ENCODE data around the gene PPM1N. TPM values are rescaled to one million over a fixed set of nuclear protein-coding genes. Genes with fewer than 3 reads are reported as not detected.

The PPM1N gene
- total and polyA plus RNA-seq, 2 of the 13 experiments (the other 11 are each of a cell fraction or from before 2014, with no cell fraction given): 0.31 to 1.8 TPM

DNA sequence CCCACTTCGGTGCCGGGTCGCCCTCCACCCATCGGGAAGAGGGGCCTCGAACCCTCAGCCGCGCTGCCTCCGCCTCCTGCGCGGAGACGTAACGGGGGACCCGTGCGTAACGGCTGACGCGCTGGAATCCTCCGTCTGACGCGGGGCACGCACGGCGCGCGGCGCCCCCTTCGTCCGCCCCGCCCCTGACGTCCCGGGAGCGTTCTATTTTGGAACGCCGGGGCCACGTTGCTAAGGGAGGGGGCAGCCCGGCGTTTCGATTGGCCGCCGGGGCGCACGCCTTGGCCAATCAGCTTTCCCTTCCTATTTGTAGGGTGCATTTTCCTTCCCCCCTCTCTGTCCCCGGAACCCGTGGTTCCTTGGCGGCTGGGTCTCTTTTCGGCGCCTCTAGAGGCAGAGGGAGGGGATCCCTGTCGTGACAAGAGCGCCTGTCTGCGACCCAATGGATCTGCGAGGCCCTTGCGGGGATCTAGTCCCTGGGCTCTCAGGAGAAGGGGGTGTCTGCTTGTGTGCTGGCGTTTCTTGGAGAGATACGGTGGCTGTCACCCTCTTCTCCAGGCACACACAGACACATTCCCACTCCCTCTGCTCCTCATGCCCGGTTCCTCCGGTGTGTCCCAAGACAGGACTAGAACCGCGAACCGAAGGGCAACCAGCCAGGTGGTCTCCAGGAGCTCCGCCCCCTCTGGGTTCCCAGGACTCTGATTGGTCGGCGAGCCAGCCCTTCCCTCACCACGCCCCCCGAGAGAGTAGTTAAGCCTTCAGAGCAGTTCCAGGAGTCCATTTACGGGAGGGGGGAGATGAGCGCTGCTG, 28.9 kb upstream of the PPM1N start (continued):
- TF ChIP-seq ZNF121 (CRISPR knock-in tag; IDR thresholded peaks at IDR 0.05): no peak
- TF ChIP-seq CEBPG (CRISPR knock-in tag; IDR thresholded peaks at IDR 0.05): no peak
- no peak for TF ChIP-seq SMARCC2 (IDR thresholded peaks at IDR 0.05)
- peak; percentile 69; the same call in 1 of the 2 replicates for TF ChIP-seq ZNF709 (CRISPR knock-in tag; IDR thresholded peaks at IDR 0.05)
- no peak for TF ChIP-seq RBAK (CRISPR knock-in tag; IDR thresholded peaks at IDR 0.05)
- no peak for TF ChIP-seq ZNF839 (CRISPR knock-in tag; IDR thresholded peaks at IDR 0.05; ENCODE audit: borderline replicate concordance)
- TF ChIP-seq GABPA (IDR thresholded peaks at IDR 0.05; ENCODE audit: low read depth, low read length): no peak
- 0 out of 2 replicates have a peak, but pooled peaks have one; percentile 5 for TF ChIP-seq GABPA (CRISPR knock-in tag; IDR thresholded peaks at IDR 0.05; ENCODE audit: low read depth)
- TF ChIP-seq ZIK1 (CRISPR knock-in tag; IDR thresholded peaks at IDR 0.05; ENCODE audit: borderline replicate concordance, low read depth): no peak
- TF ChIP-seq ZNF382 (CRISPR knock-in tag; IDR thresholded peaks at IDR 0.05; ENCODE audit: borderline replicate concordance): no peak
- TF ChIP-seq IKZF5 (CRISPR knock-in tag; IDR thresholded peaks at IDR 0.05): peak; percentile 74
- TF ChIP-seq, protein P1, sequence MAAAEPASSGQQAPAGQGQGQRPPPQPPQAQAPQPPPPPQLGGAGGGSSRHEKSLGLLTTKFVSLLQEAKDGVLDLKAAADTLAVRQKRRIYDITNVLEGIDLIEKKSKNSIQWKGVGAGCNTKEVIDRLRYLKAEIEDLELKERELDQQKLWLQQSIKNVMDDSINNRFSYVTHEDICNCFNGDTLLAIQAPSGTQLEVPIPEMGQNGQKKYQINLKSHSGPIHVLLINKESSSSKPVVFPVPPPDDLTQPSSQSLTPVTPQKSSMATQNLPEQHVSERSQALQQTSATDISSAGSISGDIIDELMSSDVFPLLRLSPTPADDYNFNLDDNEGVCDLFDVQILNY (CRISPR knock-in tag; conservative IDR thresholded peaks at IDR 0.05): no peak
- 0 out of 2 replicates have a peak, but pooled peaks have one; percentile 47 for TF ChIP-seq ZNF563 (CRISPR knock-in tag; IDR thresholded peaks at IDR 0.05)
- no peak for TF ChIP-seq KLF12 (CRISPR knock-in tag; IDR thresholded peaks at IDR 0.05; ENCODE audit: borderline replicate concordance)
- no peak for TF ChIP-seq ZSCAN20 (CRISPR knock-in tag; IDR thresholded peaks at IDR 0.05; ENCODE audit: borderline replicate concordance)
- TF ChIP-seq, protein P2, sequence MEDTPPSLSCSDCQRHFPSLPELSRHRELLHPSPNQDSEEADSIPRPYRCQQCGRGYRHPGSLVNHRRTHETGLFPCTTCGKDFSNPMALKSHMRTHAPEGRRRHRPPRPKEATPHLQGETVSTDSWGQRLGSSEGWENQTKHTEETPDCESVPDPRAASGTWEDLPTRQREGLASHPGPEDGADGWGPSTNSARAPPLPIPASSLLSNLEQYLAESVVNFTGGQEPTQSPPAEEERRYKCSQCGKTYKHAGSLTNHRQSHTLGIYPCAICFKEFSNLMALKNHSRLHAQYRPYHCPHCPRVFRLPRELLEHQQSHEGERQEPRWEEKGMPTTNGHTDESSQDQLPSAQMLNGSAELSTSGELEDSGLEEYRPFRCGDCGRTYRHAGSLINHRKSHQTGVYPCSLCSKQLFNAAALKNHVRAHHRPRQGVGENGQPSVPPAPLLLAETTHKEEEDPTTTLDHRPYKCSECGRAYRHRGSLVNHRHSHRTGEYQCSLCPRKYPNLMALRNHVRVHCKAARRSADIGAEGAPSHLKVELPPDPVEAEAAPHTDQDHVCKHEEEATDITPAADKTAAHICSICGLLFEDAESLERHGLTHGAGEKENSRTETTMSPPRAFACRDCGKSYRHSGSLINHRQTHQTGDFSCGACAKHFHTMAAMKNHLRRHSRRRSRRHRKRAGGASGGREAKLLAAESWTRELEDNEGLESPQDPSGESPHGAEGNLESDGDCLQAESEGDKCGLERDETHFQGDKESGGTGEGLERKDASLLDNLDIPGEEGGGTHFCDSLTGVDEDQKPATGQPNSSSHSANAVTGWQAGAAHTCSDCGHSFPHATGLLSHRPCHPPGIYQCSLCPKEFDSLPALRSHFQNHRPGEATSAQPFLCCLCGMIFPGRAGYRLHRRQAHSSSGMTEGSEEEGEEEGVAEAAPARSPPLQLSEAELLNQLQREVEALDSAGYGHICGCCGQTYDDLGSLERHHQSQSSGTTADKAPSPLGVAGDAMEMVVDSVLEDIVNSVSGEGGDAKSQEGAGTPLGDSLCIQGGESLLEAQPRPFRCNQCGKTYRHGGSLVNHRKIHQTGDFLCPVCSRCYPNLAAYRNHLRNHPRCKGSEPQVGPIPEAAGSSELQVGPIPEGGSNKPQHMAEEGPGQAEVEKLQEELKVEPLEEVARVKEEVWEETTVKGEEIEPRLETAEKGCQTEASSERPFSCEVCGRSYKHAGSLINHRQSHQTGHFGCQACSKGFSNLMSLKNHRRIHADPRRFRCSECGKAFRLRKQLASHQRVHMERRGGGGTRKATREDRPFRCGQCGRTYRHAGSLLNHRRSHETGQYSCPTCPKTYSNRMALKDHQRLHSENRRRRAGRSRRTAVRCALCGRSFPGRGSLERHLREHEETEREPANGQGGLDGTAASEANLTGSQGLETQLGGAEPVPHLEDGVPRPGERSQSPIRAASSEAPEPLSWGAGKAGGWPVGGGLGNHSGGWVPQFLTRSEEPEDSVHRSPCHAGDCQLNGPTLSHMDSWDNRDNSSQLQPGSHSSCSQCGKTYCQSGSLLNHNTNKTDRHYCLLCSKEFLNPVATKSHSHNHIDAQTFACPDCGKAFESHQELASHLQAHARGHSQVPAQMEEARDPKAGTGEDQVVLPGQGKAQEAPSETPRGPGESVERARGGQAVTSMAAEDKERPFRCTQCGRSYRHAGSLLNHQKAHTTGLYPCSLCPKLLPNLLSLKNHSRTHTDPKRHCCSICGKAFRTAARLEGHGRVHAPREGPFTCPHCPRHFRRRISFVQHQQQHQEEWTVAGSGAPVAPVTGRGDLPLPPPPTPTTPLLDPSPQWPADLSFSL (CRISPR knock-in tag; IDR thresholded peaks at IDR 0.05): no peak
- TF ChIP-seq ZBTB44 (CRISPR knock-in tag; IDR thresholded peaks at IDR 0.05): no peak
- no peak; the same call in 1 of the 2 replicates for TF ChIP-seq ZNF451 (CRISPR knock-in tag; IDR thresholded peaks at IDR 0.05)
- no peak for TF ChIP-seq MAF1 (CRISPR knock-in tag; IDR thresholded peaks at IDR 0.05; ENCODE audit: borderline replicate concordance)
- no peak for TF ChIP-seq GLI4 (CRISPR knock-in tag; IDR thresholded peaks at IDR 0.05; ENCODE audit: borderline replicate concordance)
